ENCODE measurements around the gene PSD4. TPM values are rescaled to one million over a fixed set of nuclear protein-coding genes. Genes with fewer than 3 reads are reported as not detected.

Gene PSD4
- total RNA-seq, 1 donor from 2014 or later, result 20.3 TPM

GRCh38 chr2:113240915-113241911 lies 67.4 kb downstream of the PSD4 start:
- intact Hi-C loops (cut with DNase I), result no loop called here
- ATAC-seq (peak; percentile 81), DNase-seq (ENCODE audit: low spot score) (no peak)

GRCh38 chr2:113242327-113242726 lies 68.6 kb downstream of the PSD4 start:
- no peak for DNase-seq (ENCODE audit: low spot score)
- intact Hi-C loops (cut with DNase I), result no loop called here
- ATAC-seq, result no peak

GRCh38 chr2:113245276-113245711 lies 71.5 kb downstream of the PSD4 start:
- ATAC-seq (no peak), DNase-seq (ENCODE audit: low spot score) (no peak)
- intact Hi-C loops (cut with DNase I), result loop anchor here (5.0 kb wide), 1 partner anchor 127 kb away; no protein-coding TSS in a partner anchor

GRCh38 chr2:113246606-113247005 lies 72.8 kb downstream of the PSD4 start:
- intact Hi-C loops (cut with DNase I), result loop anchor here (5.0 kb wide), 1 partner anchor 126 kb away; no protein-coding TSS in a partner anchor
- DNase-seq (ENCODE audit: low spot score), result no peak

GRCh38 chr2:113248997-113249770 lies 75.4 kb downstream of the PSD4 start:
- DNase-seq (ENCODE audit: low spot score), result peak; percentile 85
- peak; percentile 84 for ATAC-seq
- intact Hi-C loops (cut with DNase I), result loop anchor here (5.0 kb wide), 1 partner anchor 123 kb away; no protein-coding TSS in a partner anchor

More at GRCh38 chr2:113246606-113247005, 72.8 kb downstream of the PSD4 start:
- ATAC-seq, result no peak

DNA sequence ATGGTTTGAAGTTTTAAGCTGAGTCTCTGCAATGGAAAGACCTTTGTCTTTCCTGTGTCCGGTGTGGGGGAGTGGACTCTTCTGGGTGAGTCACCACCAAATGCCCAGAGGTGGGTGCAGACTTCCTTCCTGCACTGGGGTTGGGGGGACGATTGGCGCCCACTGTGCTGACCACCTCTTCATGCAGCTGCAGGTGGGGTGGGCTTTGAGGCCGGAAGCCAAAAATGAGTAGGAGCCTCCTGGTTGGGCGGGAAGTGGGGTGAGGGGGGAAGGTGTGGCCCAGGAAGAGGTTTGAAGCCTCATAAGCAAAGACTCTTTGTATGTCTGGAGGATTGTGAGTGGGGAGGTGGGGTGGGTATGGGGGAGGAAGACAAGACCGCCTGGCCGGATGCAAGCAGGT lies 77.3 kb downstream of the PSD4 start:
- intact Hi-C loops (cut with DNase I), result no loop called here
- ATAC-seq (no peak), DNase-seq (ENCODE audit: low spot score) (no peak)

DNA sequence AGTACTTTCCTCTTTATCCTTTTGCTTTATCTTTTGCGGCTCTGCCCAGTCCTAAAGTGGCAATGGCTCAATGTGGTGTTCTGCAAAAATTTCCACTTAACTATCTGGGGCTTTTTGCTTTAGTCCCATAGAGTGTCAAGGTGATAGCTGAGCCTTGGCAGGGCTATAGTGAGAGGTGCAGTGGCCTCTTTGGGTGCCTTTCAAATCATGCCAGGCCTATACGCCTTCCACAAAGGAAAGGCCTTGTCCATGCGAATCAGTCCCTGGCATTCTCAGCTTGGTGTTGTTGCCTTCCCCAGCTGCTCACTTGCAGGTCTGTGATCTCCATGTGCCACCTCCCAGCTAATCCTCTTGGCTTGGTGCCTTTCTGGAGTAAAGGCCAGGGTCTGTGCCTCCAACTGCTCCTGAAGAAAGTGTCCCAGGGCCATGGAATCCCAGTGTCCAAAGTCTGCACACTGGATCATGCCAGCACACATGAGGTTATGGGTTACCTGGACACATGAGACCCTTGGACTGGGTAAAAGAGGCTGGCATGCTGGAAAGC lies 78.3 kb downstream of the PSD4 start:
- ATAC-seq (no peak), DNase-seq (ENCODE audit: low spot score) (no peak)
- intact Hi-C loops (cut with DNase I), result no loop called here

GRCh38 chr2:113253453-113253852 lies 79.7 kb downstream of the PSD4 start:
- intact Hi-C loops (cut with DNase I), result no loop called here
- no peak for DNase-seq (ENCODE audit: low spot score)
- no peak for ATAC-seq

DNA sequence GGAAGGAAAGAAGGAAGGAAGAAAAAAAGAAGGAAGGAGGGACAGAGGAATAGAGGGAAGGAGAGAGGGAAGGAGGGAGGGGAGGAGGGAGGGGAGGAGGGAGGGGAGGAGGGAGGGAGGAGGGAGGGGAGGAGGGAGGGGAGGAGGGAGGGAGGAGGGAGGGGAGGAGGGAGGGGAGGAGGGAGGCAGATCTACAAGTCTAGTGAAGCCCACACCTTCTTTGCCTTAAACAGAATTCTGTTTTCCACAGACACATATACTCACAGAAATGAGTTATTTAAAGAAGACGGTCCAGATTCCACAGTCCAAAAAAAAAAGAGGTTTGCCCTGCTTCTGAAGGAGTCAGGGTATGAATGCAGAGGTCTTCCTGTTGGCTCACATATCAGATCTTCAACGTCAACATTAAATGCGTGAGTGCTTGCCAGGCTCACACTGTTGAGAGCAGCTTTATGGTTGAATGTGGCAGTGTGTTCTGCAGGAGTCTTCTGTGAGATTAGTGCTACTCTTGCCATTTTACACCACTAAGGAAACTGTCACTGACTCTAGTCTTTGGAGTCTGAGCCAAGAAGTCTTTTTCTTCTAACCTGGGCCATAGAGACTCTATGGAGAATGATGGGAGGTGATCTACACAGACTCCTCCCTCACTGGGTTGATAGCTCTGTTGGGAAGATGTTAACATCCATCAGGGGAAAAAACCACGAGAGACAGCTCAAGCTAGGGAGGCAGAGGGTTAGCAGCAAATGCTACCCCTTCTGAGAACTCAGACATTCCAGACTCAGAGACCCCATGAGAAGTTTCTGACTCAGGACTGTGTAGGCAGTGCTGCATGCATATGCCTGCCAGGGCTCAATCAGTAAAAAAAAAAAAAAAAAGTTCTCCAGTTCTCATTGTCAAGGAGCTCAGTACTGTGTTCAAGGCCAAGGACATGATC lies 81.6 kb downstream of the PSD4 start:
- DNase-seq (ENCODE audit: low spot score), result no peak
- intact Hi-C loops (cut with DNase I), result no loop called here
- no peak for ATAC-seq

DNA sequence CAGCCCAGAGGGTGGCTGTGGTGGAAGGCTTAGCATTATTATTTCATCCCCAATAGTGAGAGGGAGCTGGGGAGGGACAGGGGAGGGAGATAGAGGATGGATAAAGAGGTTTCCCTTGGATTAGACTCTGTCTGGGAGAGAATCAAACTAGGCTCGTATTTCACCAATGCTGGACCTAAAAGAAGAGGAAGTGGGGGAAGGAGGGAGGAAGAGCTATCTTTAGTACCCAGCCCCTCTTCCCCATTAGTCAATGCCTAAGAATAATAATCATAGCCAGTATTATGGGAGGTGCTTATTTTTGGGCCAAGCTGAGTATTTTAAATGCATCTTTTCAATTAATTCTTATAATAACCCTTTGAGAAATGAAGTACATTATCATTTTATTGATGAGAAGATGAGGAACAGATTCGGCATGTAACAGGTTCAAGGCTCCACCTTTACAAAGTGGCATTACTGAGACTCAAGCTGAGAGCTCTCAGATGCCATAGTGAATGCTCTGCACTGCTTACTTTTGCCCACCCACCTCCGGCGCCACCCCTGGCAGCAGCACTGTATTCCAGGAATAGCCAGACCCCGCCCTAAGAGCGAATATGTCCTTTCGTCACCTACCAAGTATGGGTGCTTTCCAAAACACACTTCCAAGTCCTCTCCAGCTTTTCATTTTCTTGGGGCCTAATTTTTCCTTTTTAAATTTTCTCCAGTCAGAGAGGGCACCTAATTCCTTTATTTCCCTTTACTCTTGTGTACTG lies 83.9 kb downstream of the PSD4 start:
- DNase-seq (ENCODE audit: low spot score) (no peak), ATAC-seq (peak; percentile 63)
- intact Hi-C loops (cut with DNase I), result no loop called here

GRCh38 chr2:113258471-113259147 lies 84.8 kb downstream of the PSD4 start:
- no peak for ATAC-seq
- intact Hi-C loops (cut with DNase I), result no loop called here
- DNase-seq (ENCODE audit: low spot score), result no peak

Other genes with a start within 250 kb of the PSD4 start
- gene IL36G, start 196.0 kb upstream of the PSD4 start, total RNA-seq, result not detected
- not detected for gene IL36A, start 168.5 kb upstream of the PSD4 start, total RNA-seq
- gene IL36B, start 121.1 kb upstream of the PSD4 start, total RNA-seq, result not detected
- not detected for gene IL36RN, start 114.8 kb upstream of the PSD4 start, total RNA-seq
- gene IL1F10, start 106.0 kb upstream of the PSD4 start, total RNA-seq, result not detected
- gene IL1RN, start 46.4 kb upstream of the PSD4 start, total RNA-seq, result 15.0 TPM
- 1.2 TPM for gene PAX8, start 105.0 kb downstream of the PSD4 start, total RNA-seq

Data from sciatic nerve (tissue), 2 donors.